Left lung (tissue), 10 donors: Measurements from ENCODE around the gene CDK12. TPM values are rescaled to one million over a fixed set of nuclear protein-coding genes. Genes with fewer than 3 reads are reported as not detected.

Experiments used
- ATAC-seq: fragments of 200-7000 bp; cut with Tn5 transposase; one replicate; pipeline ENCODE4 v1.9.1; 2020; ENCODE audit warnings: moderate library complexity
- DNase-seq, 4 donors: peaks; one replicate each; pipeline ENCODE4 v3.0.0-alpha.2; 2013 to 2020
- H3K27ac ChIP-seq, 2 donors: fragments of 200-600 bp; sonication (generic) in 1 of 2; one replicate each; pipeline versions ENCODE4 v1.5.0 to v1.8.0; 2020 to 2021
- H3K27me3 ChIP-seq, 2 donors: fragments of 200-600 bp; sonication (generic) in 1 of 2; one replicate each; pipeline versions ENCODE4 v1.5.0 to v1.8.0; 2020 to 2021
- H3K36me3 ChIP-seq, 2 donors: fragments of 200-600 bp; sonication (generic) in 1 of 2; one replicate each; pipeline versions ENCODE4 v1.5.0 to v1.8.0; 2020 to 2021
- H3K4me1 ChIP-seq, 2 donors: fragments of 200-600 bp; one replicate each; pipeline ENCODE4 v1.8.0; 2021
- H3K4me3 ChIP-seq, 2 donors: fragments of 200-600 bp; sonication (generic) in 1 of 2; one replicate each; pipeline versions ENCODE4 v1.5.0 to v1.8.0; 2020 to 2021; ENCODE audit warnings: mild to moderate bottlenecking in 1 of 2
- H3K9me3 ChIP-seq, 2 donors: fragments of 200-600 bp; sonication (generic) in 1 of 2; one replicate each; pipeline versions ENCODE4 v1.5.0 to v1.8.0; 2020 to 2021
- intact Hi-C, 2 donors: fragments of 100-400 bp; cut with DNase I; formaldehyde crosslinking; loops; one replicate each; pipeline versions ENCODE4 v1.11.2 to v1.14.2; 2022
- polyA plus RNA-seq, 6 donors: library from polyadenylated mRNA; unstranded; fragments of 120-200 nt; gene quantifications; one replicate each; pipeline ENCODE4 v1.2.1, GENCODE V29; 2013; ENCODE audit not compliant: insufficient read length in 6 of 6
- total RNA-seq, 2 donors: library from RNA; stranded (reverse); fragmentation: NEBNext Ultra II Directional; extraction: Animal tissue kit (Norgen Biotek cat#: 25700); gene quantifications; one replicate each; pipeline ENCODE4 v1.2.1, GENCODE V29; 2021
- TF ChIP-seq, protein P1 (sequence below), 2 donors: fragments of 200-600 bp; sonication (generic) in 1 of 2; IDR thresholded peaks; one replicate each; pipeline versions ENCODE4 v1.5.0 to v1.8.0; 2021; ENCODE audit warnings: antibody characterized with exemption in 2 of 2
- donor health status: DM: no; HTN: yes; CAD: no.
- donor health status: DM: no; HTN: no; CAD: no.

Gene CDK12
- total and polyA plus RNA-seq, 8 donors = 43.9 to 77.3 (median 69.6) TPM

GRCh38 chr17:39573447-39574298 lies 112.4 kb downstream of the CDK12 start:
- Histone ChIP-seq H3K36me3 (peaks cover 0 to 27% of the 10 kb centered on the region in 2 donors), H3K4me1 (peaks cover 5 to 14% of the 10 kb centered on the region in 2 donors), H3K4me3 (peak overlapping the region; percentile 51 to 53), H3K27me3 (peaks cover 0 to 15% of the 10 kb centered on the region in 2 donors), H3K9me3 (peaks cover 0 to 10% of the 10 kb centered on the region in 2 donors), H3K27ac (peak overlapping the region; percentile 73 to 81)
- TF ChIP-seq, protein P1, sequence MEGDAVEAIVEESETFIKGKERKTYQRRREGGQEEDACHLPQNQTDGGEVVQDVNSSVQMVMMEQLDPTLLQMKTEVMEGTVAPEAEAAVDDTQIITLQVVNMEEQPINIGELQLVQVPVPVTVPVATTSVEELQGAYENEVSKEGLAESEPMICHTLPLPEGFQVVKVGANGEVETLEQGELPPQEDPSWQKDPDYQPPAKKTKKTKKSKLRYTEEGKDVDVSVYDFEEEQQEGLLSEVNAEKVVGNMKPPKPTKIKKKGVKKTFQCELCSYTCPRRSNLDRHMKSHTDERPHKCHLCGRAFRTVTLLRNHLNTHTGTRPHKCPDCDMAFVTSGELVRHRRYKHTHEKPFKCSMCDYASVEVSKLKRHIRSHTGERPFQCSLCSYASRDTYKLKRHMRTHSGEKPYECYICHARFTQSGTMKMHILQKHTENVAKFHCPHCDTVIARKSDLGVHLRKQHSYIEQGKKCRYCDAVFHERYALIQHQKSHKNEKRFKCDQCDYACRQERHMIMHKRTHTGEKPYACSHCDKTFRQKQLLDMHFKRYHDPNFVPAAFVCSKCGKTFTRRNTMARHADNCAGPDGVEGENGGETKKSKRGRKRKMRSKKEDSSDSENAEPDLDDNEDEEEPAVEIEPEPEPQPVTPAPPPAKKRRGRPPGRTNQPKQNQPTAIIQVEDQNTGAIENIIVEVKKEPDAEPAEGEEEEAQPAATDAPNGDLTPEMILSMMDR (IDR thresholded peaks at IDR 0.05) = no peak
- intact Hi-C loops = no loop called here
- peak; percentile 65 to 90 (median 75) for DNase-seq
- ATAC-seq = peak; percentile 97

DNA sequence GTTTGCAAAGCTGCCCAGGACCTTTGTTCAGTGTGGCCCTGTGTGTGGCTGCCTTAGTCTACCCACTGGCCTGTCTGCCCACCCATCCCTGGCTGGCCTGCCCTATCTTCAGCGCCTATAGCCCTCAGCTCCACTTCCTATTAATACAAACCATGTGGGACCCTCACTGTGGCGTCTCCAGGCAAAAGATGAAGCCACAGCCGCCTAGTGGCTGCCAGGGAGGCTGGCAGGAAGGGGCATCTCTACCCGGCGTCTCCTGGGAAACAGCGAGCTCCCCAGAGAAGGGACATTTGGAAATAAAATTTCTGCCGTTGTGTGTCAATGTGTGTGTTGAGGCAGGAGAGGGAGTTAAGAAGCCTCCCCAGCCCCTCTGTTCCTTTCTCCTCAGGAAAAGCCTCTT lies 114.9 kb downstream of the CDK12 start:
- TF ChIP-seq, protein P1 (IDR thresholded peaks at IDR 0.05) = peak; percentile 20 to 37
- DNase-seq = no peak
- Histone ChIP-seq H3K27me3 (peaks cover 0 to 15% of the 10 kb centered on the region in 2 donors), H3K27ac (no peak overlapping the region), H3K4me3 (no peak overlapping the region), H3K36me3 (peaks cover 0 to 5% of the 10 kb centered on the region in 2 donors), H3K4me1 (peaks cover 5 to 14% of the 10 kb centered on the region in 2 donors), H3K9me3 (peaks cover 0 to 5% of the 10 kb centered on the region in 2 donors)
- intact Hi-C loops = no loop called here
- ATAC-seq = no peak

DNA sequence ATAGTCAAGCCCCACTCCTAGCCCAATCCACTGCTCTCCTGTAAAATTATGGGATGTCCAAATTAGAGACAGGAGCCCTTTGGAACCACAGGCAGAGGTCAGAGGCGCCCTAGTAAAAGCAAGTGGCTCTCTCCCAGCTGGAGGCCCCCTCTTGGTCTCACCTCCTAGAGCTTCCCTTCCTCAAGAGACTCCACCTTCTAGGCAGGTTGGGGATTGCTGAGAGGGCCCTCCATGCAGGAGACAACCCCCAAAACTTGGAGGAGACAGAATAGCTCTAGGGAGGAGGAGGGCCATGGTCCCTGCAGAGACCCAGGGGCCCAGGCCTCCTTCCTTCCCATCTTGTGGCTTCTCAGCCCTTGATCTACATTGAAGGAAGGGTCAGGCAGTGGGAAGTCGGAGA lies 117.0 kb downstream of the CDK12 start:
- Histone ChIP-seq H3K27ac (no peak overlapping the region), H3K9me3 (no peaks in the 10 kb centered on the region), H3K4me3 (no peak overlapping the region), H3K4me1 (peaks cover 5 to 11% of the 10 kb centered on the region in 2 donors), H3K27me3 (peaks cover 0 to 11% of the 10 kb centered on the region in 2 donors), H3K36me3 (no peaks in the 10 kb centered on the region)
- intact Hi-C loops = no loop called here
- ATAC-seq (no peak), DNase-seq (no peak)
- TF ChIP-seq, protein P1 (IDR thresholded peaks at IDR 0.05) = no peak

GRCh38 chr17:39579318-39580081 lies 118.2 kb downstream of the CDK12 start:
- no peaks in the 10 kb centered on the region for H3K9me3 ChIP-seq
- H3K36me3 ChIP-seq = no peaks in the 10 kb centered on the region
- no peaks in the 10 kb centered on the region for H3K27me3 ChIP-seq
- intact Hi-C loops = no loop called here
- TF ChIP-seq, protein P1 (IDR thresholded peaks at IDR 0.05) = no peak
- ATAC-seq = no peak
- no peak overlapping the region for H3K4me3 ChIP-seq
- H3K4me1 ChIP-seq = no peaks in the 10 kb centered on the region
- no peak overlapping the region for H3K27ac ChIP-seq
- DNase-seq = peak in 1 of 4 donors; percentile 35

DNA sequence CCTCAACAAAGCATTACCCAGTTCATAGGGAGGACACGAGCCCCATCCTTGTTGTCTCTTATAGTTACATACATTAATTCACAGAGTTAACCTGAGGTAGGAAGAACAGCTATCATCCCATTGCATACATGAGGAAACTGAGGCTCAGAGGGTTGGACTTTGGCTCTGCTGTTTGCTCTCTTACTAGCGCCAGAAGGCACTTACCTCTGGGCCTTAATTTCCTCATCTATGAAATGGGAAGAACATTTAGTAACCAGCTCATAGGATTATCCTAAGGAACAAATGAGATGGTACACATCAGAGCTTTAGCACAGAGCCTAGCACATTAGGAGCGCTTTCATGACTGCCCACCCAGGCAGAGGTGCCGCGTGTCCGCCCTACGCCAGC lies 118.8 kb downstream of the CDK12 start:
- intact Hi-C loops = no loop called here
- H3K36me3 ChIP-seq = no peaks in the 10 kb centered on the region
- H3K9me3 ChIP-seq = no peaks in the 10 kb centered on the region
- TF ChIP-seq, protein P1 (IDR thresholded peaks at IDR 0.05) = no peak
- no peak overlapping the region for H3K4me3 ChIP-seq
- H3K27me3 ChIP-seq = no peaks in the 10 kb centered on the region
- ATAC-seq (no peak), DNase-seq (no peak)
- no peaks in the 10 kb centered on the region for H3K4me1 ChIP-seq
- no peak overlapping the region for H3K27ac ChIP-seq
